GM12873 (cell line): ENCODE measurements around the gene AMOTL2.

Experiments used
- TF ChIP-seq, protein P1 (sequence below): IDR thresholded peaks from 2 replicates; pipeline ENCODE4 v1.5.1; 2012; ENCODE audit warnings: low read depth, mild to moderate bottlenecking, moderate library complexity, low read length, control low read depth; ENCODE audit not compliant: insufficient read depth; ENCODE audit errors: missing control alignments

AMOTL2 gene

DNA sequence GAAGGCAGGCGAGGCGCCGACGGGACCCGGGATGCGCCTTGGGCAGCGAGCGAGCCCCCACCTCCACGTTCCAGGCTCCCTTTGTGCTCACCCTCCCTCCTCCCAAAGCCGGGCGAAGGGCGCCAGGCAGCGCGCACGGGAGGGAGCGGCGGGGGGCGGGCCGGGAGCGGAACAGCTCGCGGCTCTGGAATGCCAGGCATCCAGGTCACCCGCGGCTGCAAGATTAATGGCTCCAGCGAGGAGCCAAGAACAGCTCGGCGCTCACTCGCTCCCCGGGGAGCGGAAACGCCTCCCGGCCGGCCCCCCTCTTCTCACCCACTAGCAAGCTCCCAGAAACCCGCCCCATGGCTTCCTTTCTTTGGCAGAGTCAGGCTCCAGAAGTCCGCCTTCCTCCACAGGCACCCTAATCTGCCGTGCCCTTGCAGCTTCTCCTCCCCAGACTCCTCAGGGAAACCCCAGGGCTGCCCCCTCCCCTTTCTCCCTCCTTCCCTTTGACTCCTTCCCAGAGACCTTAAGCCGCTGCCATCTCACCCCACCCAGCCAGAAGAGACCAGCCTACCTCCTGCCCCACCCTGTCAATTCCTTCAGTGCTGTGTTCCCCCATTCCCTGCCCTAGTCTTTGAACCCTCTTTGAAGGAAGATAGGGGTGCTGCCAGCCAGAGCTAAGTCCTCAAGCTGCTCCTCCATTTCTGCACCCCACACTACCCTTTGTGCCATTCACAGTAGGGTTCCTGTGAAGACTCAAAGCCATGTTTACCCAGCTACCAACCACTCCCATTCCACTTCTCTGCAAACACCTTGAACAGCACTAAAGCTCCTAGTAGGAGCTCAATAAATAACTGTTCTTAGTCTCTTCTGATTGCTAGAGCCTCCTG lies 9.9 kb downstream of the AMOTL2 start:
- TF ChIP-seq, protein P1, sequence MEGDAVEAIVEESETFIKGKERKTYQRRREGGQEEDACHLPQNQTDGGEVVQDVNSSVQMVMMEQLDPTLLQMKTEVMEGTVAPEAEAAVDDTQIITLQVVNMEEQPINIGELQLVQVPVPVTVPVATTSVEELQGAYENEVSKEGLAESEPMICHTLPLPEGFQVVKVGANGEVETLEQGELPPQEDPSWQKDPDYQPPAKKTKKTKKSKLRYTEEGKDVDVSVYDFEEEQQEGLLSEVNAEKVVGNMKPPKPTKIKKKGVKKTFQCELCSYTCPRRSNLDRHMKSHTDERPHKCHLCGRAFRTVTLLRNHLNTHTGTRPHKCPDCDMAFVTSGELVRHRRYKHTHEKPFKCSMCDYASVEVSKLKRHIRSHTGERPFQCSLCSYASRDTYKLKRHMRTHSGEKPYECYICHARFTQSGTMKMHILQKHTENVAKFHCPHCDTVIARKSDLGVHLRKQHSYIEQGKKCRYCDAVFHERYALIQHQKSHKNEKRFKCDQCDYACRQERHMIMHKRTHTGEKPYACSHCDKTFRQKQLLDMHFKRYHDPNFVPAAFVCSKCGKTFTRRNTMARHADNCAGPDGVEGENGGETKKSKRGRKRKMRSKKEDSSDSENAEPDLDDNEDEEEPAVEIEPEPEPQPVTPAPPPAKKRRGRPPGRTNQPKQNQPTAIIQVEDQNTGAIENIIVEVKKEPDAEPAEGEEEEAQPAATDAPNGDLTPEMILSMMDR = no peak

DNA sequence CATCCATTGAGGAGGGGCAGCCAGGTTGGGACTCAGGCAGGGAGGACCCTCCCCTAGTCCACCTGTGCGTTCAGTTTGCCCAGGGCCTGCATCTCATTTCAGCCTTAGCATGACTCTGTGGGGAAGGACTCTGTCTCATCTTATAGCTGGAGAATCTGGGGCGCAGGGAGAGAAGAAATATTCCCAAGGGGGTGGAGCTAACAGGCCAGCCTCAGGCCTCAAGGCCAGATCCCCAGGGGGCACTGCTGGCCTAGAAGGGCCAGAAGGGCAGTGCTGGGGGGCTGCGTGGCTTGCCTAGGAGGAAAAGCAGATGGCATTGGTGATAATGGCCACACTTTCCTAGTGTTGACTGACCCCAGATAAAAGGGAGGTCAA lies 10.9 kb downstream of the AMOTL2 start:
- TF ChIP-seq, protein P1 = no peak

DNA sequence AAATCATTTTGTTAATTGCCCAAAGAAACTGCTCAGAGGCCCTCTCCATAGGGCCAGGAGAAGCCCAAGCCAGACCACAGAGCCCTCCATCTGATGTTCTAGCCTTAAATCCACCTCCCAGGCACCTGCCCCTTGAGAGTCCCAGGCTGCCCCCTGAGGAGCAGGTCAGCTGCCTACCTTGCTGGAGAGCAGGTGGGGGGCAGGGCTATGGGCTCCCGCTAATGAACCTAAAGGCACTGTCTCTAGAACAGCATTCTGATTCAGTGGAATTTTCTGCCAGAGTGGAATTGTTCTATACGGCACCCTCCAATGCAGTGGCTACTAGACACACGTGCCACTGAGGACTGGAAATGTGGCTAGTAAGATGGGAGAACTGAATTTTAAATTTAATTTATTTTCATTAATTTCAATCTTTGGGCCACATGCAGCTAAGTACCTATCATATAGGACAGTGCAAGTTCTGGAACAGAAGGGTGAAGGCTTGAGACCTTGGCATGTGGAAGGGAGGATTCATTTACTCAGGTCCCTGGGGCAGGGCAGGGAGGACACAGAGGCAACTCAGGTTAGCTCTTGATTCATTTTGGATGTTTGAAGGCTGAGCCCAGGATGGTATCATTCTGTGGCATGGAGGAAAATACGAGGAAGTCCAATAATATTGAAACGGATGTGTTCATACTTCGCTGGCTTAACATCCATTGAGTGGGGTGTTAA lies 11.4 kb downstream of the AMOTL2 start:
- TF ChIP-seq, protein P1 = no peak

DNA sequence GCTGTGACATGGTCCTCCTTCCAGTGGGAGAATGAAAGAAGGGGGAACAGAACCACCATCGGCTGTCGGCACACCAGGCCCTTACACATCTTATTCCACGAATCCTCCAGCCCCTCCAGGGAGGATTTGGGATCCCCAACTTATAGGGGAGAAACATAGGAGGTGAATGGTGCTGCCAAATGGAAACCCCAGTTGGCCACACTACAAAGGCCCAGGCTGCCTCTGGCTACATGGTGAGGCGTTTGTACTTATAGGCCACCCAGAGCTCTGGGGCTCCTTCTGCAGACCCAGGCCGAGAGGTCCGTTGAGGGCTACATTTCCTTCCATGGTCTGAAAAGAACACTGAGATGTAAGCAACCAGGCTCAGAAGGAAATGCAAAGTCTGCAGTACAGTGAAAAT lies 12.0 kb downstream of the AMOTL2 start:
- TF ChIP-seq, protein P1 = no peak

DNA sequence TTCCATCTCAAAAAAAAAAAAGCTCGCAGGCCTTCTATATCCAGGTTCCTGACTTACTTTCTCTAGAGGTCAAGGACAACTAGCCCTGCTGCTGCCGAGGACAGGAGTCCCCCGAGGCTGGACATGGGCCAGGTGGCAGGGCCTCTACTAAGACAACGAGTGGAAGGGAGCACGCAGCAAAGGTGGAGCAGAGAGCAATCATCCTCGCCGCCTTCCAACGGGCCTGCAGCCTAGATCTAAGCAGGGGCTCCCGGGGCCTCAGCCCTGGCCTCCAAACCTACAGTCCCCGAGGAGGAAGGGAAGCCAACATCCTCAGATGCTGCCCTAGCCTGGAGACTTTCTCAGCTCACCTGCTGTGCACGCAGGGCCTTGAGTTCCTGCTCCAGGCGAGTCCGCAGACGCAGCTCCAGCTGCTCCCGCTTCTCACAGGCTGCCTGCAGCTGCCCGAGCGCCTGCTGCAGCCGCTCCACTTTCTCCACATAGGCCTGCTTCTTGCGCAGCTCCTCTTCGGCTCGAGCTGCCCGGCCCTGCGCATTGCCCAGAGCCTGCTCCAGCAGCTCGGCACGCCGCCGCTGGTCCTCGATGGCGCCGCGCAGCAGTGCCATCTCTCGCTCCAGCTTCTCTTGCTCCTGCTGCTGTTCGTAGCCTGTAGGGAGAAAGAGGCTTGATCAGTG lies 12.9 kb downstream of the AMOTL2 start:
- TF ChIP-seq, protein P1 = no peak

DNA sequence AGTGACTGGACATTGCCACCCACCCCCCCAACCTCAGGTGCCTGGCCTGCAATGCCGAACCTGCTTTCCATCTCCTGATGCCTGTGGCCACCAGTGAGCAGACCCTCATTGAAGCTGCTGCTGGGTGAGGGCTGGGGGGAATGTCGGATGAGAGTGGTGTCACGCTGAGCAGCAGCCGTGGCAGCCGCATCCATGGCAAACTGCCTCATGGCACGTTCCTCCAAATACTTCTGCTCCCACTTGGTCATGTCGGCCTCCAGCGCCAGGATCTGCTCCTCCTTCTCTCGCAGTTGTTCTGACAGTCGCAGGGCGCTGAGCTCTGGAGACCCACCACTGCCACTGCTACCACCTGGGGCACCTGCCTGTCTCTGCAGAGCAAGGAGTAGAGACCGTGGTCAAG lies 14.2 kb downstream of the AMOTL2 start:
- TF ChIP-seq, protein P1 = no peak

DNA sequence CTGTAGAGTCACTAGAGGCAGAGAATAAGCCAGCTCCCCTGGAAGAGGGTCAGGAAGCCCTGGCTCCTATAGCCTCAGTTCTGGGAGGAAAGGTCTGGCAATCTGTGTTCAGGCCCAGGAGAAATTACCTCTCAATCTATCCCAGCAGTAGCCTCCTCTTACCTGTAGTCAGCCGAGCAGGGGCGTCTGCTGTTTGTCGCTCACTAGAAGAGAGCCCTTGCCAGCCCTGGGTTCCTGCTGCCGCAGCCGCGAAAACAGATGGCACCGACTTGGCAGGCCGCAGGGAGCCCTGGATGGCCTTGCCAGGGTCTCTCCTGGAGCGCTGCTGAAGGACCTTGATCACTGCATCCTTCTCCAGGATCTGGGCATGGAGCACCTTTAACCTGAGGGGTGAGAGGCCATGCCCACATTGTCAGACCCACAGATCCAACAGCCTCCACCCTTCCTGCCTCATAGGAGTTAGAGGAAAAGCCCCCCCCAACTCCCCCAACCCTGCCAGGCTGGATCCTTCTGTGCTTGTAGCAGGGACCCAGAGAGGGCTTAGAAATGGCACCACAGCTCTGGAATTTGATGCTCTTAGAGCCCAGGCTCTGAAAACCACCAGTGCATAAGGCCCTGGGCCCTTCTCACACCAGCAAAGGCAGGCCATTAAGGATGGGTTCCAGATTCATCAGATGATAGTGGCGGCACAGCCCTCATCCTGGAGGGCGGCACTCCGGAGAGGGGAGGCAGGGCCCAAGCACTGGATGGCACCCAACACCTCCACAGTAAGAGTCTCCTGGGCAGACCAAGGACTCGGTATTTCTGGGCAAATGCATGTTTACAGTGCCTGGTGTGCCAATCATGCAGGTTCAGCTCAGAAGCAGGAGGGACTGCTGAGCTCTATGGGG lies 14.9 kb downstream of the AMOTL2 start:
- TF ChIP-seq, protein P1 = no peak
